ELF-1 (cell line): ENCODE results near the gene CYP2A13.
"Not testable (repeated sequence)": the region's sequence is repeated elsewhere in the genome, so short reads cannot be mapped to it uniquely, and the experiment has no call there.

Experiments
- DNase-seq: peaks from one replicate; pipeline ENCODE4 v3.0.0-alpha.2; 2016; ENCODE audit warnings: low read depth, low spot score

CYP2A13 gene

GRCh38 chr19:41120929-41121911, 33.0 kb downstream of the CYP2A13 start:
- DNase-seq = not testable (repeated sequence)

GRCh38 chr19:41122846-41123245, 34.6 kb downstream of the CYP2A13 start:
- DNase-seq = not testable (repeated sequence)

GRCh38 chr19:41123716-41124294, 35.6 kb downstream of the CYP2A13 start:
- DNase-seq = no peak

GRCh38 chr19:41126765-41127203, 38.5 kb downstream of the CYP2A13 start:
- peak; percentile 33 for DNase-seq

GRCh38 chr19:41127362-41127761, 39.1 kb downstream of the CYP2A13 start:
- not testable (repeated sequence) for DNase-seq

- DNase-seq = peak; percentile 90
Measured at GRCh38 chr19:41127801-41128300, 39.6 kb downstream of the CYP2A13 start.

- no peak for DNase-seq
Measured at GRCh38 chr19:41128692-41129091, 40.4 kb downstream of the CYP2A13 start.

- DNase-seq = no peak
Measured at GRCh38 chr19:41131186-41131585, 42.9 kb downstream of the CYP2A13 start.

- DNase-seq = no peak
Measured at GRCh38 chr19:41133260-41133659, 45.0 kb downstream of the CYP2A13 start.

- no peak for DNase-seq
Measured at GRCh38 chr19:41134616-41135015, 46.4 kb downstream of the CYP2A13 start.

GRCh38 chr19:41135390-41136384, 47.4 kb downstream of the CYP2A13 start:
- DNase-seq = peak; percentile 95

- no peak for DNase-seq
Measured at GRCh38 chr19:41136636-41137455, 48.6 kb downstream of the CYP2A13 start.

GRCh38 chr19:41144403-41144802, 56.2 kb downstream of the CYP2A13 start:
- DNase-seq = peak; percentile 93
